WTC11 (cell line): ENCODE results near the gene LDAH.

Experiments used
- ATF3 ChIP-seq: sonication (generic); formaldehyde crosslinking; conservative IDR thresholded peaks from 2 replicates; pipeline ENCODE4 v1.8.1; 2022; ENCODE audit warnings: mild to moderate bottlenecking, missing genetic modification reagents
- CREB1 ChIP-seq: sonication (generic); formaldehyde crosslinking; IDR thresholded peaks from 2 replicates; pipeline ENCODE4 v1.8.0; 2023; ENCODE audit warnings: mild to moderate bottlenecking, missing genetic modification reagents
- CTCF ChIP-seq: fragments of 200-600 bp; IDR thresholded peaks from 2 replicates; pipeline ENCODE4 v1.8.0; 2022; ENCODE audit warnings: antibody characterized with exemption
- NR1H2 ChIP-seq: sonication (generic); formaldehyde crosslinking; IDR thresholded peaks from 2 replicates; pipeline ENCODE4 v1.9.0; 2021; ENCODE audit warnings: mild to moderate bottlenecking, moderate library complexity, missing genetic modification reagents
- TEAD4 ChIP-seq: sonication (generic); formaldehyde crosslinking; IDR thresholded peaks from 2 replicates; pipeline ENCODE4 v1.8.0; 2022; ENCODE audit warnings: mild to moderate bottlenecking, missing genetic modification reagents
- ZNF263 ChIP-seq: sonication (generic); formaldehyde crosslinking; IDR thresholded peaks from 2 replicates; pipeline ENCODE4 v1.8.1; 2022; ENCODE audit warnings: low read depth, mild to moderate bottlenecking, moderate library complexity, missing genetic modification reagents
- TF ChIP-seq, protein P1 (sequence below): sonication (generic); formaldehyde crosslinking; IDR thresholded peaks from 2 replicates; pipeline ENCODE4 v1.8.0; 2022; ENCODE audit warnings: mild to moderate bottlenecking, missing genetic modification reagents

DNA sequence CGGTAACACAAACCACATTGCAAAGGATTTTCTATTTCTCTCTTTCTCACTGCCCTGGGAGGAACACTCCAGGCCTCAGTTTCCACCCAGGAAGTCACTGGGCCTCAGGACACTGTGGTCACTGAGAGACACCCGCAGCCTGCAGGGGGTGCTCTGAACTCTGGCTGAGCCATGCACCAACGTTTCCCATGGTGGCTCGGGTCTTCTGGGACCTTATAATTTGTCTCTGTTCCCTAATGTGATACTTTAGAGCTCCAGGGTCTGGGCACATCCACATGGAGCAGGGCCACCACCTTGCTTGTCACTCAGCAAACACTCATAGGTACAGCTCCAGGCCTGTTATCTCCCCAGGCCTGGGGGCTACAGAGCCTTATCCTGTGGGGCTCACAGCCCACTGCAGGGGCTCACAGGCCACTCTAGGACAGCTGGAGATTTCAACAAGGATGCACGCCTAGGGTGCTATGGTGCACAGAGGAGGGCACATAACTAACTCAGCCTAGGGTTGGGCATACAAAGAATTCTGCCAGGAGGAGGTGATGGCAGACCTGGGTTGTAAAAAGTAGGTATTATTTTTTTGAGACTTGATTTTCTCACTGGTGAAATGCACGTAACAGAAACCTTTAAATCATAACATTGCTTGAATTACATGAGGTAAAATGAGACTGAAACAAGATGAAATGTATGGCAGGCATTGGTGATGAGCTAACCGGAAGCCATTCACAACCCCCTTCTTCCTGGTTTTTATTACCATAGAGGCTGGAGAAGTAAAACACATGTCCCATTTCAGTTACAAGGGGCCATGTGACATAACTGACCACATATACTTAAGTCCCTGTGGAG, 169.0 kb downstream of the LDAH start:
- TF ChIP-seq CTCF (no peak), NR1H2 (no peak), ZNF263 (CRISPR knock-in tag) (no peak), CREB1 (CRISPR knock-in tag) (no peak), TEAD4 (no peak), ATF3 (no peak)
- TF ChIP-seq, protein P1, sequence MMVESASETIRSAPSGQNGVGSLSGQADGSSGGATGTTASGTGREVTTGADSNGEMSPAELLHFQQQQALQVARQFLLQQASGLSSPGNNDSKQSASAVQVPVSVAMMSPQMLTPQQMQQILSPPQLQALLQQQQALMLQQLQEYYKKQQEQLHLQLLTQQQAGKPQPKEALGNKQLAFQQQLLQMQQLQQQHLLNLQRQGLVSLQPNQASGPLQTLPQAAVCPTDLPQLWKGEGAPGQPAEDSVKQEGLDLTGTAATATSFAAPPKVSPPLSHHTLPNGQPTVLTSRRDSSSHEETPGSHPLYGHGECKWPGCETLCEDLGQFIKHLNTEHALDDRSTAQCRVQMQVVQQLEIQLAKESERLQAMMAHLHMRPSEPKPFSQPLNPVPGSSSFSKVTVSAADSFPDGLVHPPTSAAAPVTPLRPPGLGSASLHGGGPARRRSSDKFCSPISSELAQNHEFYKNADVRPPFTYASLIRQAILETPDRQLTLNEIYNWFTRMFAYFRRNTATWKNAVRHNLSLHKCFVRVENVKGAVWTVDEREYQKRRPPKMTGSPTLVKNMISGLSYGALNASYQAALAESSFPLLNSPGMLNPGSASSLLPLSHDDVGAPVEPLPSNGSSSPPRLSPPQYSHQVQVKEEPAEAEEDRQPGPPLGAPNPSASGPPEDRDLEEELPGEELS (CRISPR knock-in tag), result no peak
